GM21576 (cell line): ENCODE data around the gene SH3GL1.

Experiments used
- ATAC-seq: cut with Tn5 transposase; IDR thresholded peaks from one replicate; pipeline ENCODE4 v1.9.1; 2021; ENCODE audit warnings: mild to moderate bottlenecking, moderate library complexity; ENCODE audit not compliant: unreplicated experiment

Gene SH3GL1

GRCh38 chr19:4432918-4433506, 32.7 kb upstream of the SH3GL1 start:
- ATAC-seq, result no peak

- ATAC-seq, result no peak
These were observed 31.7 kb upstream of the SH3GL1 start for GRCh38 chr19:4431808-4432674.

GRCh38 chr19:4431296-4431695, 30.9 kb upstream of the SH3GL1 start:
- ATAC-seq, result no peak

GRCh38 chr19:4430760-4431159, 30.4 kb upstream of the SH3GL1 start:
- ATAC-seq, result no peak

GRCh38 chr19:4429771-4430171, 29.4 kb upstream of the SH3GL1 start:
- ATAC-seq, result no peak

- ATAC-seq, result no peak
These were observed 28.9 kb upstream of the SH3GL1 start for GRCh38 chr19:4429256-4429655.

- ATAC-seq, result no peak
These were observed 28.1 kb upstream of the SH3GL1 start for GRCh38 chr19:4428326-4428975.

GRCh38 chr19:4425537-4425936, 25.2 kb upstream of the SH3GL1 start:
- no peak for ATAC-seq

GRCh38 chr19:4423416-4424126, 23.2 kb upstream of the SH3GL1 start:
- ATAC-seq, result no peak

- ATAC-seq, result no peak
These were observed 15.9 kb upstream of the SH3GL1 start for GRCh38 chr19:4416268-4416667.

- no peak for ATAC-seq
These were observed 15.0 kb upstream of the SH3GL1 start for GRCh38 chr19:4415352-4415751.

- no peak for ATAC-seq
These were observed 14.5 kb upstream of the SH3GL1 start for GRCh38 chr19:4414800-4415321.

- ATAC-seq, result no peak
These were observed 13.9 kb upstream of the SH3GL1 start for GRCh38 chr19:4414144-4414799.

GRCh38 chr19:4413588-4413987, 13.2 kb upstream of the SH3GL1 start:
- ATAC-seq, result no peak

GRCh38 chr19:4409123-4409933, 9.0 kb upstream of the SH3GL1 start:
- ATAC-seq, result no peak

- no peak for ATAC-seq
These were observed 6.3 kb upstream of the SH3GL1 start for GRCh38 chr19:4406626-4407025.

- no peak for ATAC-seq
These were observed 5.6 kb upstream of the SH3GL1 start for GRCh38 chr19:4405977-4406376.

GRCh38 chr19:4403005-4403761, 2.8 kb upstream of the SH3GL1 start:
- no peak for ATAC-seq
